D341Med (cell line): ENCODE measurements around the gene TRIM33.
"Not testable (repeated sequence)": the region's sequence is repeated elsewhere in the genome, so short reads cannot be mapped to it uniquely, and the experiment has no call there.

ENCODE experiments used
- DNase-seq: peaks from one replicate; pipeline ENCODE4 v3.0.0; 2012; ENCODE audit warnings: low spot score

Gene TRIM33

GRCh38 chr1:114467491-114467890, 43.5 kb downstream of the TRIM33 start:
- no peak for DNase-seq

- no peak for DNase-seq
These were observed 44.5 kb downstream of the TRIM33 start for GRCh38 chr1:114466334-114467014.

GRCh38 chr1:114462963-114463362, 48.0 kb downstream of the TRIM33 start:
- no peak for DNase-seq

- DNase-seq = no peak
These were observed 48.7 kb downstream of the TRIM33 start for GRCh38 chr1:114462341-114462740.

DNA sequence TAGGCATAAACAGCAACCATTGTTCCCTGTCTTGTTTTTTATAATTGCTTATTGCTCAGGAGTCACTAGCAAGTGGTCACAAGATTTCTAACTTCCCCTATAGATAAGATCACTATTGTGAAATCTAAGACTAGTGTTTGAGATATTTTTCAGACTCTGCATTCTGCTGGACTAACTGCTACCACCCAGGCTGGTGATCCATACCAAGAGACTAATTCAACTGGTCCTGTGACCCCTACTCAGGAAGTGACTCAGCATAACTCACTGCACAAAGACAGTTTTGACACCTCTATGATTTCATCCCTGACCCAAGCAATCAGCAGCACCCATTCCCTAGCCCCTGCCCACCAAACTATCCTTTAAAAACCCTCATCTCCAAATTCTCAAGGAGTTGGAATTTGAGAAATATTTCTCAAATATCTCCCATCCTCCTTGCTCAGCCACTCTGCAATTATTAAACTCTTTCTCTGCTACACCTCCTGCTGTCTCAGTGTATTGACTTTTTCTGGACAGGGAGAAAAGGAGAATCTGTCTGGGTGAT, 52.7 kb downstream of the TRIM33 start:
- DNase-seq = no peak

- DNase-seq = no peak
These were observed 53.2 kb downstream of the TRIM33 start for GRCh38 chr1:114457675-114458236.

DNA sequence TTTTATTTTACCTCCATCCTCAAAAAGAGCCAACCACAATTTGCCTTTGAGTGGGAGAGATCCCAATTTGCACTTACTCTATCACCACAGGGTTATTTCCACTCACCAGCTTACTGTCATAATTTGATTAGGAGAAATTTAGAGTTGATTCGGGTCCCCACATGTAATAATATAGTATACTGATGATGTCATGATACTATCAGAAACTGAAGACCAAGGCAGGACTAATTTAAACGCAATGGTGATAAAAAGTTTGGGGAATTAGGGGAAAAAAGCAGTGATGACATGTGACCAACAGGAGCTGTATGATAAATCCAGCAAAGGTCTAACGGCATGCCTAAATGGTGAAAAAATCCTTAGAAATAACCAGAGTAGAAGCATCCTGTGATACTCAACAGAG, 54.4 kb downstream of the TRIM33 start:
- DNase-seq = no peak

- DNase-seq = no peak
These were observed 55.8 kb downstream of the TRIM33 start for GRCh38 chr1:114455102-114455785.

DNA sequence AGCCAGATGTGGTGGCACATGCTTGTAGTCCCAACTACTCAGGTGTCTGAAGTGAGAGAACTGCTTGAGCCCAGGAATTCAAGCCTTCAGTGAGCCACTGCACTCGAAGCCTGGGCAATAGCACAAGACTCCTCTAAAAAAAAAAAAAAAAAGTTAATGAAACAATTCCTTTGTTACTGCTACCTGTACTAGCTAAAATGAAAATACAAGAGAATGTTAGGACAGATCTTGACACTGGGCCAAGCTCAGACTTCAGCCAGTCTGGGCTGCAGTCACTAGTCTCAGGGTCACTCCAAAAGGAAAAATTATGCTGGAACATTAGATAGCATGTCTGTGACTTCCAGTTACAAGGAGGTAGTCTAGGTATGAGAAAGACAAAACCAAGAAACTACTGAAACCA, 56.5 kb downstream of the TRIM33 start:
- DNase-seq = no peak

DNA sequence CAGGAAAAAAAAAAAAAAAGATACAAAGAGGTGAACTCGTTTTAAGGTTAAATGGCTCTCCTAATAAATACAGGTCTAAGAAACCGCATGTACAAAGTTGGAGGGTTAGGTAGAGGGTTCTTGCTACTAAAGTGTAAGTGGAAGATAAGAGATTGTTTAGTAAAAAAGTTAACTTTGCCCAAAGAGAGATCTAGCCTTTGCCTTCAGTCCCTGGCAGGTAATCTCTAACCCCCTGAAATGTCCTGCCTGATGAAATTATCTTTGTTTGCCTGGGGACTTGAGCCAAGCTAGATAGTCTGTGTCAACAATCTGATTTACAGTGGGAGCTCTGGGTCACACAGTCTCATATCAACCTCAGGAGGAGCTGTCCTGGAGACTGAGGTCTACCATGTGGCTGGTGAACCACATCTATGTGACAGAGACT, 57.6 kb downstream of the TRIM33 start:
- no peak for DNase-seq

DNA sequence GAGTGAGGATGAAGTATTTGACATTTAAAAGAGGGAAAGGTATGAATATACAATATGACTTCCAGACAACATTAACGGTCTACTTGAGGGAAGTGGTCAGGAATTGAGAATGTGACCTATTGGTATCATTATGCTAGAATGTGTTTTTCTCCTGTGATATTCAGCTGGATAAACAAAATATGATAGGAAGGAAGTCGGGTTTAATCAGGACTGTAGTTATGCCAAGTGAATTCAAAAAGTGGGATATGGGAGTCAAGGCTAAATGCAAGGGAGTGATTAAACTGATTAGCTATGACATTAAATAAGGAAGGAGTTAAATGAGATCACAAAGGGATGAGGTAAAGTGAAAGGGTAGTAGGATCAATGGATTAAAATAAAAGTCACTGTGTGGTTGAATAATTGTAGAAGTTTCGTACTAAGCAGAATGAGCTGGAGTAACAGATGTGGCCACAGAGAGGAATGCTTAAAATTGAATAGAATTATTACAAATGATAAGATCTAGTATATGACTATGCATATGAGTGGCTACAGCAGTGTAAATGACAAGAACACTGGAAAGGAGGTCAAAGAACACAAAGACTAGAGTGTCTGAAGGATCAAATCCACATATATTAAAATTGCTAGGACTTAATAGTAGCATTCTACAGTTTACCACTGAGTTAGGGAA, 62.5 kb downstream of the TRIM33 start:
- no peak for DNase-seq

GRCh38 chr1:114446198-114446597, 64.8 kb downstream of the TRIM33 start:
- DNase-seq = no peak

GRCh38 chr1:114443226-114443625, 67.8 kb downstream of the TRIM33 start:
- not testable (repeated sequence) for DNase-seq

- DNase-seq = no peak
These were observed 69.7 kb downstream of the TRIM33 start for GRCh38 chr1:114441332-114441731.

- DNase-seq = no peak
These were observed 71.6 kb downstream of the TRIM33 start for GRCh38 chr1:114439369-114439768.

GRCh38 chr1:114437812-114438211, 73.2 kb downstream of the TRIM33 start:
- DNase-seq = no peak

DNA sequence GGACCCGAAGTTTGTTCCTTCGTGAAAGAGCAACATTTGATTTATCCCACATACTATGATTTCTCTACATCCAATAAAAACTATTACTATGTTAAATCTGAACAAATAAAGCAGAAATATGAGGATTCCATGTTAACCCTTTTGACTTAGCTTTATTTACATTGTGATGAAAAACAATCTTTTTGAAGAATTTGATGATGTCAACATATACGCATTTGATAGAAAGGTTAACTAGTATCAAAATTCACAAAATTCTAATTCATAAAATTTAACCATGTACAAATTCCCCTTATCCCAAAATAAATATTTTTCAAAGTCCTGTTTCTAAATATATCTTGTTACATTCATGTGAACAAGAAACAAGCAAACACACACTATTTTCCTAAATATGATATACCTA, 74.2 kb downstream of the TRIM33 start:
- no peak for DNase-seq

- DNase-seq = no peak
These were observed 75.8 kb downstream of the TRIM33 start for GRCh38 chr1:114435088-114435715.

DNA sequence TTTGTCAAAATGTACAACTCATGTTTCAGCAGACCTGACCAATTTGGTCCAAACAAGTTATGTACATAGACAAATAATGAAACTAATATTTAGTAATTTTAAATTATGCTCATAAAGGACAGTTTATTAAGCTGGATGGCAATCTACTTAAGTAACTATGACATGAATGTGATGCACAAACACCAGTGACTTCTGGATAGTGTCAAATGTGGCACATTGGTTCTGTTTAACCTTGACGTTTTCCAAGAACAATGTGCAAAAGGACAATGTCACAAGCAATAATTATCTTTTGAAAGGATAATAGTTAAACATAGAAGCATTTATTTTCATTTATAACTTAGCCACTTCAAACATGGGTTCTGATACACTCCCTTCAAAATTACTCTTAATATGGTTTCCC, 80.0 kb downstream of the TRIM33 start:
- DNase-seq = no peak

GRCh38 chr1:114428083-114428754, 82.8 kb downstream of the TRIM33 start:
- no peak for DNase-seq

DNA sequence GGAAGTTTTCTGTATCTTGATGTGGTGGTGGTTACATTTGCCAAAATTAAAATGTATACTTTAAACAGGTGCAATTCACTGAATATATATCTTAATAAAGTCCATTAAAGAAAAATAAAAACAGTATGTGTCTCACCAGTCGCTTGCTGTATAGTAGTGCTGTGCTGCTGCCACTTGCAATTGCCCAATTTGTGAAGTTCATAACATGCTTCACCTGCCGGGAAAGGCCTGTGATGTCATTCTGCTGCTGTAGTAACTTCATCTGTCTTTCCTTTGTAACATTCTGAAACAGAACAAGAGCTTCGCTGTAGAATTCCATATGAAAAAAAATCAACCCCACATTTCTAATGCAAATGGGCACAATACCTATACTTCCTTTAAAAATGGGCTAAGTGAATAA, 83.4 kb downstream of the TRIM33 start:
- DNase-seq = no peak

DNA sequence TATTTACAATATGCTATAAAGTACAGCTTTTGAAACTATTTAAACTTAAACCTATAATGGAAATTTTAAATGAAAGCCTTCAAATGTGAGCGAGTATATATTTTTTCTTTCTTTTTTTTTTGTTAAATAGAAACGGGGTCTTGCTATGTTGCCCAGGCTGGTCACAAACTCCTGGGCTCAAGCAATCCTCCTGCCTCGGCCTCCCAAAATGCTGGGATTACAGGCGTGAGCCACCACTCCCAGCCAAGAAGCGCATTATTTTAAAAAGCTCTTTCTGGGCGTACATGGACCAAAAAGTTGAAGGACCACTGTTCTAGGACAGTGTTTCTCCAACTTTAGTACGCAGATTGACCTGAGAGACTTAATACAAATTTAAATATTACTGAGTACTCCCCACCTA, 87.5 kb downstream of the TRIM33 start:
- no peak for DNase-seq
